DMS153 (cell line): ENCODE data around the gene TEX10.
"Not testable (repeated sequence)": the region's sequence is repeated elsewhere in the genome, so short reads cannot be mapped to it uniquely, and the experiment has no call there.

Source experiments
- DNase-seq: peaks from one replicate; lab custom pipeline; 2025; lab: John Stamatoyannopoulos, UW

Gene TEX10

DNA sequence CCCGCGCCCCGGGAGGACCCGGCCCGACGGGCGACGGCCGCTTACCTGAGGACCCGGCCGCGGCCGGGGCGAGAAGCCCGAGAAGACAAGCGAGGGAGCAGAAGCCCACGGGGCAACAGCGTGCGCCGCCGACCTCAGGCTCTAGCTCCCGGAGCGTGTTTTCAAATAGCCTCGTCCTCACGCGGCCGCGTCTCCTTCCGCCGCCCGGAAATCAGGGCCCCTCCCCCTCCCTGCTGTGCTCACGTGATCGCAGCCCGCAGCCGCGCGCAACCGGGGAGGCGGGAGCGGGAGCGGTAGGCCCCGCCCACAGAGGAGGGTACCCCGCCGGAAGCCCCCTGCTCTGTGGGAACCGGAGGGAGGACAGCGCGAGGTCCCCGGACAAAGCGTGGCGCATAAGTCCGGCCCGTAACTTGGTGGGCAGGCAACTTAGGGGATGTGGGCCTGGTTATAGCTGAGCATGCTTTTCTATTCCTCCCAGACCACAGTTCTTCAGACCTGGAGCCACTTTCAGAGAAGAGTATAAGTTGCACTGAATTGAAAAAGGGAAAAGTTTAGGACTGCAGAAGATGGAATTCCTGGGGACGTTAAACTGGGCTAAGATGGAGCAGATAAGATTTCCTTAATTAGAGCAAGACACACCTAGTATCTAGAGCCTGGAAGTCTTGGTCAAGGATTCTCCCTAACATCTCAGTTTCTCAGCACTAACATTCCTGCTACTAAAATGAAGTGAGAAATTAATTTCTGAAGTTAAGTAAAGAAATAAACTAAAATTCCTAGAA lies at the start of gene TEX10:
TSS of gene TEX10 (minus strand) at position 216 of the 779 bp plus-strand sequence. CDS start 3,579 bp downstream, outside the sequence.
- peak; percentile 77 for DNase-seq

DNA sequence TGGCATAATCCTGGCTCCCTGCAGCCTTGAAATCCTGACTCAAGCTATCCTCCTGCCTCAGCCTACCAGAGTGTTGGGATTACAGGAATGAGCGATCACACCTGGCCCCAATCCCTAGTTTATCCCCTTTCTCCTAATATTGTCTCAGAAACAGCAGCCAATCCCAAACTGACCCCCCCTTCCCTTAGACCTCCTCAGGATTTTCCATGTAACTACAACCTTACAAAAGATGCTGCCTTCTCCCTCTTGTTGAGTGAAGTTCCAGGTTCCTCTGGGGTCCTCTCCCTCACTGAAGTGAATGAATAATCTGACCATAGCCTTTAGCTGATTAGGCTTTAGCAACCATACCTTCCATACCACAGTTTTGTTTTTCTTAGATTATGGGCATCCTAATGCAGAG lies 48.3 kb upstream of the TEX10 start:
- DNase-seq: no peak

- no peak for DNase-seq
These were observed 45.0 kb upstream of the TEX10 start for GRCh38 chr9:100397529-100398266.

- DNase-seq: no peak
These were observed 44.0 kb upstream of the TEX10 start for GRCh38 chr9:100396769-100397168.

DNA sequence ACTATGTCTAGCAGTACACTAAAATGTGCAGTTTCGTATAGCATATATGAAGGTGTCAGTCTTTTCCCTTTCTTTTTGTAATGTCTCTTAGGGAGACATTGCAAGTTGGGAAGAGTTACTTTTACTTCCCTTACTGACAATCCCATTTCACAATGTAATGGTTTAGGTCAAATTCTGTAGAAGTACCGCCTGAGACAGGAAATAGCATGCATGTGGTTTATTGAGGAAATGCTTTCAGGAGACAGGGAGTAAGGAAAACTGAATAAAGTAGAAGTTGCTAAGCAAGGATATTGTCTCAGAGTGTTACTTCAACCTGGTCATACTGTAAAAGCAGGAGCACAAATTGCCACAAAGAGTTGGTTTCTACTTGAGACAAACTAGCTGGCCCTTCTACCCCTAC lies 42.1 kb upstream of the TEX10 start:
- DNase-seq: no peak

- no peak for DNase-seq
These were observed 41.4 kb upstream of the TEX10 start for GRCh38 chr9:100394032-100394695.

- DNase-seq: not testable (repeated sequence)
These were observed 40.2 kb upstream of the TEX10 start for GRCh38 chr9:100392989-100393388.

DNA sequence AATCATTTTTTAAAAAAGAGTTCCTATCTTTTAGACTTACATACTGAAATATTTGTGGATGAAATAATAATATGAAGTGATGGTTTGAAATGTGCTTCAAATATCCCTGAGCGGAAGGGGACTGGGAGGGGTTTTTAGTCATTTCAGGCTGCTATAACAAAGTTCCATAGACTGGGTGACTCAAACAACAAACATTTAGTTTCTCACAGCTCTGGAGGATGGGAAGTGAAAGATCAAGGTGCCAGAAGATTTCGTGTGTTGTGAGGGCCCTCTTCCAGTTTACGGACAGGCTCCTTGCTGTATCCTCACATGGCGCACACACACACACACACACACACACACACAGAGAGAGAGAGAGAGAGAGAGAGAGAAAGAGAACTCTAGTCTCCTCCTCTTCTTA lies 27.1 kb upstream of the TEX10 start:
- no peak for DNase-seq

GRCh38 chr9:100377015-100377414 lies 24.3 kb upstream of the TEX10 start:
- DNase-seq: no peak

- DNase-seq: no peak
These were observed 22.9 kb upstream of the TEX10 start for GRCh38 chr9:100375658-100376057.

DNA sequence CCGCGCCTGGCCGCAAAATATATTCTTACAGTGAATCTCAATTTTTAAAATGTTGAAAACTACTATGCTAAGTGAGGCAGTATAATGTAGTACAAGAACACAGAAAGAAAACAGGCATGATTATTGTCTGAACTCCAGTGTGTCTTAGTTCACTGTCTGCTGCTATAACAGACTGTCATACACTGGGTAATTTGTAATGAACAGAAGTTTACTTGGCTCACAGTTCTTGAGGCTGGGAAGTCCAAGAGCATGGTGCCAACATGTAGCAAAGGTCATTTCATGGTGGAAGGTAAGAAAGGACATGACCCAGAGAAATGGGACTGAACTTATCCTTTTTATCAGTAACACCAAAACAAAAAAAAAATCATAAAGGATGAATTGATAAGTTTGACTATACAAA lies 19.9 kb upstream of the TEX10 start:
- no peak for DNase-seq

- no peak for DNase-seq
These were observed 17.5 kb upstream of the TEX10 start for GRCh38 chr9:100370064-100370723.

DNA sequence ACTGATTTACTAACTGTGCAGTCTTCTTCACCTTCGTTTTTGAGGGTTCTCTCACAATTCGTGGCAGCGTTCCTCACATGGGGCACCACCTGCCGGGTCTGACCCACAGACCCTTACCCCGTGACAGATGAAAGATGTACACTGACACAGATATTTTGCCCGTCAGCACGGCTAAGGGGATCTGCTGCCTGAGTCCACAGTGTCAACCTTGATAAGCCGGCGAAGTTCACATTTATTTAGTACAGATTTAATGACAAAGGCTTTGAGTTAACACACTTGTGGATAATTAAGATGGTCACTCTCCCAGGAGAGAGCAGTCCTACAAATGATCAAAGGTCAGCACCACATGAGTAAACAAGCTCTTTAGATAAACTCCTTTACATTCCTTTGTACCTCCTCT lies 15.9 kb upstream of the TEX10 start:
- DNase-seq: no peak

GRCh38 chr9:100366121-100366520 lies 13.4 kb upstream of the TEX10 start:
- DNase-seq: no peak

GRCh38 chr9:100364013-100364412 lies 11.3 kb upstream of the TEX10 start:
- DNase-seq: no peak

DNA sequence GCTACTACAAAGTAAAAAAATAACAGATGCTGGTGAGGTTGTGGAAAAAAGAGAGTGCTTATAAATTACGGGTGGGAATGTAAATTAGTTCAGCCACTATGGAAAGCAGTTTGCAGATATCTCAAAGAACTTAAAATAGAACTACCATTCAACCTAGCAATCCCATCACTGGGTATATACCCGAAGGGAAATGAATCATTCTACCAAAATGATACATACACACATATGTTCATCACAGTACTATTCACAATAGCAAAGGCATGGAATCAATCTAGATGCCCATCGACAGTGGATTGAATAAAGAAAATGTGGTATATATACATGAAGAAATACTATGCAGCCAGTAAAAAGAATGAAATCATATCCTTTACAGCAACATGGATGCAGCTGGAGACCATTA lies 6.3 kb upstream of the TEX10 start:
- no peak for DNase-seq

DNA sequence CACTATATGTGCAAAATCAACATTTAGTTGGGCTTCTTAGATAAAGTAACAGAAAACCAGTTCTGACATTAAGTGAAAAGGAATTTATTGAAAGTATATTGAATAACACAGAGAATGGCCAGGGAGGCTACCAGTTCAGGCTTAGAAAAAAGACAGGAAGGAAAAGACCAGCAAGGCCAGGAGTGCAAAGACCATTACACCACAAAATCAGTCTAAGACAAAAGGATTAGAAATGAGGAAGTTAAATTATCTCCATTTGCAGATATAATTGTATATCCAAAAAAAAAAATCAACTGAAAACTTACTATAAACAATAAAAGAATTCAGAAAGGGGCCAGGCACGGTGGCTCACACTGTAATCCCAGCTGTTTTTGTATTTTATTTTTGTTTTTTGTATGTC lies 4.8 kb upstream of the TEX10 start:
- DNase-seq: no peak

GRCh38 chr9:100355561-100355960 lies 2.8 kb upstream of the TEX10 start:
- peak; percentile 35 for DNase-seq

- DNase-seq: no peak
These were observed 1.5 kb upstream of the TEX10 start for GRCh38 chr9:100354121-100354800.

GRCh38 chr9:100352201-100352726 lies 478 bp downstream of the TEX10 start:
- DNase-seq: no peak

DNA sequence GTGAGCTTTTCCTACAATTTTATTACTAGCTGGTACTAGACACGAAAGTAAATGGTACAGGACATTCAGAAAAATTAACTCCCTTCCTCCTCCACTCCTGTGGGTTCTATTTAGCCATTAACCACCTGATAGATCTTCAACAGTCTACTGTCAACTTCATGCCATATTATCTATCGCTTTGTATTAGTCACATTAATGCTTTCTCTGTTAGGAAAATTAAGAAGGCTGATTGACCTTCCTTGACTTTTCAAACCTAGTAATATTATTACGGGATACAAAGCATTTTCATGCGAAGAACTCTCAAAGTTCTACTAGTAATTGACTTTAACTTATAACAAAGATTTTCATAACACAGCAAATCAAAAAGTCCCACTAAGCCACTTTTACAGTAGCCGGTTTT lies 1.2 kb downstream of the TEX10 start:
- DNase-seq: no peak

GRCh38 chr9:100350188-100350587 lies 2.6 kb downstream of the TEX10 start:
- DNase-seq: no peak
